ENCODE data around the gene IMPDH1.

IMPDH1 gene

DNA sequence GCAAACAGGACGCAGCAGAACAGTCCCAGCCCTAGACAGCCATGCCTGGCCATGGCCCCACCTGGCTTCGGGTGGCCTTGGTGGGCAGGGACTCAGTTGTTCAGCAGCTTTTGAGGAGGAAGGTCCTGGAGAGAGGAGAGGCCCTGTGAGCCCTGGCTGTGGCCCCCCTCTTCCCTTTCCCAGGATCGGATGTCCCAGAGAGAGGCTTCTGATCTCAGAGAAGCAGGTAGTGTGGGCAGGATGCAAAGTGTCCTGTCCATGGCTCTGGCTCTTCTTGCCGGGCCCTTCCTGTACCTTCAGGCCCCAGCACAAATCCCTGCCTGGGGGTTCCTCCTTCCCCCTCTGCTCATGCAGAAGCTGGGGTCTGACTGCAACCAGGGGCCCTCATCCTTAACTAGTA is 49.8 kb downstream of the IMPDH1 start:
- DNase-seq (ENCODE audit: low spot score): no peak

DNA sequence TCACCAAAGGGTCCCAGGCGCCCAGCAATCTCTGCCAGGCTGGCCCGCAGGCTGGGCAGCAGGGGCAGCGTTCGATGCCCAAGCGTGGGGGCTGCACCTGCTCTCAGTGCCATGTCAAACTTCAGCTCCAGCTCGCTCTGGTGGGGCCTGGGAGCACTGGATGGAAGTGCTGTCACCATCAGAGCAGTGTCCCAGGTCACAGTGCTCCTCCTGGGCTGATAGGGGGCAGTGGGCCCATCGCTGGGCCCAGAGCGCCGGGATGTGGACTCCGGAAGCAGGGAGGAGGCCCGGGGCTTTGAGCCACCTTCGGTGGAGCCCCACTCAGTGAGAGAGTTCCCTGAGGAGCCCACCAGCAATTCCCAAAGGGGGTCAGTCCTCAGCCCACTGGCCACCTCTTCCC is 50.4 kb downstream of the IMPDH1 start:
- DNase-seq (ENCODE audit: low spot score): no peak

DNA sequence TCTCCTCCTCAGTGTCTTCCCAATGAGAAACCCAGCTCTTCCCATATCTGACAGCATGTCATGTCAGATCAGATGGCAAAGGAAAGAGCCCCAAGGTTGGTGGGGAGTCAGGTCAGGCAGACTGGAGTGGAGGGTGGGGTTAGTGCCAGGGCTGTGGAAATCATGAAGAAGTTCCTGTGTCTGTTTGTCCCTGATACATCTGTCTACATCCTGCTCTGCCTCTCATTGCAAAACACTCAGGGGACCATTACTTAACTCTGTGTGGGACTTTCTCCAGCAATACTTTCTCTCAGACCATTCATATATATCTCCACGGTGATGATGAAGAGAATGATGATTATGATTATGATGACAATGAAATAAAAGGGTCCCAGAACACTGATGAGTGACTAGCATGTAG is 51.5 kb downstream of the IMPDH1 start:
- DNase-seq (ENCODE audit: low spot score): no peak

DNA sequence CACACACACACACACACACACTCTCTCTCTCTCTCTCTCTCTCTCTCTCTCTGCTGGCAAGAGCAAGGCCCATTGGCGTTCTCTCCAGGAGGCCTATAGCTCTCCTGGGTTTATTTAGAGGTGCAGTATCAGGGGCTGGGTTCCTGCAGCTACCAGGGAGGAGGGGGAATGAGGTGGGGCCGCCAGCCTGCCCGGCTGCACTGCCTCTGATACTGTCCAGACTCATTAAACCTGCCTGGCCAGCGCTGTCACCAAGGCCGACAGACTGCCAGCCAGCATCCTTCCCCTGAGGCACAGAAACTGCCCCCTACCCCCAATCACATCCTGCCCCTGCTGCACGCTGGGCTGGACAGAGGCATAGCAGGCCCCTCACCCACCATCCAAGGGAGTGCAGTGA is 52.6 kb downstream of the IMPDH1 start:
- DNase-seq (ENCODE audit: low spot score): no peak

DNA sequence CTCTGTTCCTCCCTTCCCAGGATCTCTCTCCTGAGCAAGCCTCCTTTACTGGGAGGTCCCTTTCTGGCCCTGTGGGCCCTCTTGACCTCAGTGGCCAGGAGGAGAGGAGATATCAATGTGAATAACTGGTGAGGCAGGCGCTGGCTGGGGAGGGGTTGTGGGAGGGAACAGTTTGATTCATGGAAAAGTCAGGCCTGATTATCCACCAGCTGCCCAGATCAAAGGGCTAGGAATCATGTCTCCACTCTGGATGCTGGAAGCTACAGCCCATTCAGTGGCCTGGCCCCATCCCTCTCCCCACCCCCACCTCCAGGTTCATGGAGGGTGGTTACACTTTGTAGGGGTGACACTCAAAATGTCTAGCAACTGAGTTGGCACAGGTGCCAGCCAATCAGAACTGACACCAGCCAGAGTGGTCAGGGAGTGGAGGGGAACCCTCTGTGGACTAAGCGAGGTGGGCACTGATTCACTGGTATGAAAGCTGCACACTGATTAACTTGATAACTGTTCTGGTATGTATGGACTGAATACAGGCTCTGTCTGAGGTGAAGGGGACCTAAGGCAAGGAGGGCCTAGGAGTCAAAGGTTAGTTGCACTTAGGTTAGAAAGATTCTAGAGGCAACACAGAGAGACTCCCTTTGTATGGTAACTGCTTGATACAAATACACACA is 53.1 kb downstream of the IMPDH1 start:
- DNase-seq (ENCODE audit: low spot score): no peak

DNA sequence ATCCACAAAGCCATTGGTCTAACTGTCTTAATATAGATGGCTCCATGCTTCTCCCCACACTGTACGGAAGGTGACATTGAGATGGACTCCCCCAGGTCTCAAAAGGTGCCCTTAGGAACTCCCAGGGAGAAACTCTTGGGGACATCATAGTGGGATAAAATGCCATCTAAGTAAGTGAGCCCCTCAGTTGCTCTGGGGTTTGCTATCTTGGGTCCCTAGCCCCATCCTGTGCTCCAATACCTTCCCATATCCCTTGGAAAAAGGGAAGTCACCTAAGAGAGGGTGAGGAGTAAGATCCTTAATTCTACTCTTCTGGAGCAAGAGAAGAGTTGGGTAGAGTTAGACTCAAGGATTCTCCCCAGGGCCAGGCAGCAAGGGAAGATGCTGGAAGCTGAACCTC is 56.2 kb downstream of the IMPDH1 start:
- no peak for DNase-seq (ENCODE audit: low spot score)

DNA sequence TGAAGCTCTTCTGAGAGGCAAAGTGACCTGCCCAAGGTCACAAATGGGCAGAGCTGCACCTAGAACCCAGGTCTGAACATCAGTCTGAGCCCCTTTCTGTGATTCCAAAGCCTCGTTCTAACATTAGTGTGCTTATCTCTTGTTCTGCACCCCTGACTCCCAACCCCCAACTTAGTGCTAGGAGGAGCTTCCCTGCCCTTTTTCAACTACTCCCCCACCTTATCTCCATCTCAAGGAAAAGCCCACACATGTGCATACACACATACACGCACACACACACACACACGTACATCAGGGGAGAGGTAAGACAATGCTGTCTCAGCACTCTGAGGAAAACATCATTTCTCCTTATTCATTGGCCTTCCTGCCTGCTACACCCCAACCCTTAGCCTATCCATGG is 56.6 kb downstream of the IMPDH1 start:
- DNase-seq (ENCODE audit: low spot score): no peak

DNA sequence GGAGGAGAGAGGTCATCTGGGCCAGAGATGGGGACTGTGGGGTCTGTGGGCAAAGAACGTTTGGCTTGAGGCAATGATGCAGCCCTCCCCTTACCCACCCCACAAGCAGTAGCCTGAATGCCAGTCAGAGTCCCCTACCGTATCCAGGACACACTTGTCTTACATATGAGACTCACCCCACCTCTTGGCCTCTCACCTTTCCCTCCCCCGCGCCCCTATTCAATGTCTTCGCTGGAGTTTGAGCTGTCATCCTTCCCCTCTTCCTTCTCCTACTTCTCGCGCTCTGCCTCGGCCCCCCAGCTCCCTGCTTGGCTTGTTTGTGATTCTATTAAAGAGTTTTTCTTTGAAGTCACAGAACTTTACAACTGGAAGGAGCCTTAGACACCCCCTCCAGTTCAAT is 57.1 kb downstream of the IMPDH1 start:
- no peak for DNase-seq (ENCODE audit: low spot score)

DNA sequence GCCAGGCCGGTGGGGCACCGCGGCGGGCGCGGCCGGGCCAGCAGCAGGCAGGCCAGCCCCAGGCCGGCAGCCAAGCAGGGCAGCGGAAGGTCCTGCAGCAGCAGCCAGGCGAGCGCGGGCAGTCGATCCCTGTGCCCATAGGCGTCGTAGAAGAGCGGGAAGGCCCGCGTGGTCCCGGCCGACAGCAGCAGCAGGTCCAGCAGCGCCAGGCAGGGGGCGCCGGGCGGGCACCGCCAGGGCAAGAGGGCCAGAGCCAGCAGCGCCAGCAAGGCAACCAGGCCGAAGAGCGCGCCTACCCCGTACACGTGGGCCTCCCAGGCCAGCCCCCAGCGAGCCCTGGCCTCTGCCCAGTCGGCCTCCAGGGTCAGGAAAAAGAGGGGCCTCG is 57.6 kb downstream of the IMPDH1 start:
- DNase-seq (ENCODE audit: low spot score): no peak

DNA sequence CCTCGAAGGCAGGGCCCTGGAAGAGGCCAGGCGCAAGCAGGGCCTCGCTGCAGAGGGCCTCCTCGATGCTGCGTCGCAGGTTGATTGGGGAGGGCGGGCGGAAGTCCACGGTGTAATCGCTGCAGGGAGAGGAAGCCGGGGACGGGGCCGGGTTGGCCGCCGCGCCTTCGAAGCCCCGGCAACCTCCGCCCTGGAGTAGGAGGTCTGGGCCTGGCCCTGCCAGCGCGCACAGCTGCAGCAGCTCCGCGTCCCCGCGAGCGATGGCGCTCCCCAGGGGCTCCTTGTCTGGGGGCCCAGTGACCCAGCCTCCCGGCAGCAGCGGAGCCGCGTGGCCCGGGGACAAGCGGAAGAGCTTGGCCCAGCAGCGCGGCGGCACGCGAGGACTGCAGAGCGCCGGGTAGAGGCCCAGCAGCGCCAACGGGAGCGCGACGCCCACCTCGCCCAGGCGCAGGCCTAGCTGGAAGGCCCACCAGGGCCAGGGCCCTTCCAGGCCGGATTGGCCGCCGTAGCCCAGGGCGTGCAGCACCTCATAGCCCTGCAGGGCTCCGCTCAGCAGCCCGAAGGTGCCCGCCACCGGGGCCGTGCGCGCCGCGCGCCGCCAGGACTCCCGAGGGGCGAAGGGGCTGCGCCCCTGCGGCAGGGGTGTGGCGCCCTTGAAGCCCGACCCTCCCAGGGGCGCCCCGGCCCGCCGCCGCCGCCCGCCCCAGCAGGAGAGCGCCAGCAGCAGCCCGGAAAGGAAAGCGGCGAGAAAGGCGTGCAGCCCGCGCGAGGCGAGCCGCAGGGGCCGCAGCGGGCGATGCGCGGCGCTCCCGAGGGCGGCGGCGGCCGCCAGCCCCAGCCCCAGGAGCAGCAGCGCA is 58.3 kb downstream of the IMPDH1 start:
- DNase-seq (ENCODE audit: low spot score): no peak

DNA sequence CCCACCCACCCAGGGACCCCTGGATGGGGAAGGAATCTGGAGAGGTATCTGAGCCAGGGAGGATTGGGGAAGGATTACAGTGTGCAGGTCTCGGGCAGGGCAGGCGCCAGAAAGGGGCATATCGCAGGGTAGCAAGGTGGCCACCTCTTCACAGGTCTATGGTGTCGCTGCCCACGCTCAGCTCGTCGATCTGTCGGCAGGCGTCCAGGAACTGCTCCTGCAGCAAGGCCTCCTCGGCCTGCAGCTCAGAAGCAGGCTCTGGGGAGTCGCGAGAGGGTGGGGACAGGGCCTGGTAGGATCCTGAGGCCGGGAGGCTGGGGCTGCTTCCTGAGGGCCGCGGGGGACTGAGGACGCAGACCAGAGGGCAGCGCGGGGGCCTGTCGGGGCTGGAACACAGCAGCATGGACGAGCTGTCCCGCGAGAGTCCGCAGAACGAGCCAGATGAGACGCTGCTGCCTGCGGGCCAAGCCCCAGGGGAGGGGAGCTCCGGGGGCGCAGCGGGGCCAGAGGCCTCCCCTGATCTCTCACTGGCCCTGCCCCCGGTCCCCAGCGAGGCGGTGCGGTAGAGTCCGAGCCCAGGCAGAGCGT is 59.0 kb downstream of the IMPDH1 start:
- no peak for DNase-seq (ENCODE audit: low spot score)

DNA sequence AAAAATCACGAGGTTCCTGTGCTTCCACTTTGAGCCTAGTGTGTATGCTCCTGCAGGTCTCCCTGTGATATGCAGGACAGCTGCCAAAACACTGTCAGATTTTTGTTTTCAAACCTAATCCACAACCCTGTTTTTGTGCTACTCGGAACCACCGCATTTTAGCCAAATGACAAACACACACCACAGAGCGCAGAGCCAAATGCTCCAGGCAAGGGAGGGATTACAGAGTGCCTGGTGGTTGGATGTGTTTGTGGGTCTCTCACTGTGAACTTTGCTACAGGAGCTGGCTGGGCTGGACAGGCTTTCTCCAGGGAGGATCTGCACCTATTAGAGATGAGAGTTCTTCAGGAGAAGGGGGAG is 60.3 kb downstream of the IMPDH1 start:
- DNase-seq (ENCODE audit: low spot score): no peak

DNA sequence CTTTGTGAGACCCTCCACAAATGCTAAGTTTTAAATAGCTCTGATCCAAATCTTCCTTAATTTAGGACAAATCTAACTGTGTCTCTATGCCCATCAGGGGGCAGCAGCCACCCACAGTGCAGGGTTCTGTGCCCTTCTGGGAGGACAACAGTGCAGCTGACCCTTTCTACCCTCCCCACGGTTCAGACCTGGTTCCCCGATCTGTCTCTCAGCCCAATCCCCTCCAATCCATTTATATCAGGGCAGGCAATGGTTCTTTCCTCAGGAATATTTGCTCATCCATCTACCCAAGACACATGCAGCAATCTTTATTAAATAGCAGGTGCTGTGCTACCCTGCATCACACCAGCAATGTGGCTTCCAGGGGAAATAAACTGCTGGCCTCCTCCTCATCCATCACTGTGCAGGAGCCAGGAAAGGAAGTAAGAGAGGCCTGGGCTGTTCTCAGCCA is 62.1 kb downstream of the IMPDH1 start:
- DNase-seq (ENCODE audit: low spot score): peak; percentile 39

DNA sequence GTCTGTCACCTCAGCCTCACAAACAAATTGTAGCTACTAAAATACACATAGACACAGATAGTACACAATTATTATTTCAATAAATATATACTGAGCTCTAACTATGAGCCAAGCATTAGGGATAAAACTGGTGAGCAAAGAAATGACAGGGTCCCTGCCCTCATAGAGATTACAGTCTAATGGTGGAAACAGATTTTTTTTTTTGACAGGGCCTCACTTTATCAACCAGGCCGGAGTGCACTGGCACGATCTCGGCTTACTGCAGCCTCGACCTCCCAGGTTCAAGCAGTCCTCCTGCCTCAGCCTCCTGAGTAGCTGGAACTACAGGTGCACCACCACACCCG is 65.4 kb downstream of the IMPDH1 start:
- no peak for DNase-seq (ENCODE audit: low spot score)

DNA sequence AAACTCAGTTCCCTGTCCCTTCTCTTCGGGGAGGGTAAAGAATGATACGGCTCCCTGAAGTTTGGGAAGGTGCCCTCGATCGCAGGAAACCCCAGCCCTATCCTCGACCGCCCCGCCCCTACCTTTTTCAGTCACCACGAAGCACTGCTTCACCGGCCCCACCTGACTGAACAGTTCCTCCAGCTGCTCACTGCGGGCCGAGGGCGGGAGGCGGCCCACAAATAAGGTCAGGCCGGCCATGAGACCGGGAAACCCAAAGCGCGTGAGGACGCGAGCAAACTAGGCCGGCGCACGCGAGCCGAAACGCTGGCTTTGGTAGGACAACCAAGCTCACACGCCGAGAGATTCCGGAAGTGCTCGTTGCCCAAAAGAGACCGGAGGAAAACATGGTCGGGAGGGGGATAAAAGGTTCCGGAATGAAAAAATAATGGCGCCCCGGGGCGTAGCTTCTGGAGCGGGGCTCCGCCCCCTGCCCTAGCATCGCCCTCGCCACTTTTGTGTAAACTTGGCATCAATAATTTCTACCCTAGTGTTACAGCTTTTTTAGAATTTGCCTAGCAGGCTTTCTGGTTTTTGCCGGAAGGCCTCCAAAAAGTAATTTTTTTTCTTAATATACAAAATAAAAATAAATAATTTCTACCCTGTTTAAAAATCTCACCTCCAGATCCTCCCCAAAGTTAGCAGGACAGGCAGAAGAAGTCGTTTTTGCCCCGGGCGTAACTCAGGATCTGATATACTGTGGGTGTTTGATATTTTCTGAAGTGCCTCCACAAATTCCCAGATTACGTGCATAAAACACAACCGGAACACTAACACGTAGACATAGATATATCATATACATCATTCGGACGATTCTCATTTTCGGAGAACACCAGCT is 66.0 kb downstream of the IMPDH1 start, which contains the start of gene RBM28:
Gene RBM28, minus strand, starts transcription at position 355 of the 877 bp plus-strand sequence. Its CDS starts 115 bp downstream, at position 240.
- DNase-seq (ENCODE audit: low spot score): peak; percentile 90

Data from activated CD4-positive, alpha-beta T cell treated with anti-CD3 and anti-CD28 coated beads, Interleukin-2, Interleukin-4, amounts not matched to agents 100 ng/mL and 50 ng/mL, durations not matched to agents 16 hours and 8 hours (primary cell).